WI38 (cell line): ENCODE data around the gene CDH23.
"Not testable (repeated sequence)": the region's sequence is repeated elsewhere in the genome, so short reads cannot be mapped to it uniquely, and the experiment has no call there.

Experiments
- H3K4me3 ChIP-seq: 2 replicates; pipeline ENCODE4 v1.5.1; 2011; ENCODE audit warnings: low read depth, mild to moderate bottlenecking, control low read depth, low read length
- TF ChIP-seq, protein P1 (sequence below): IDR thresholded peaks from 2 replicates; pipeline ENCODE4 v1.5.1; 2012; ENCODE audit warnings: low read depth, mild to moderate bottlenecking, control low read depth, low read length

Gene CDH23

DNA sequence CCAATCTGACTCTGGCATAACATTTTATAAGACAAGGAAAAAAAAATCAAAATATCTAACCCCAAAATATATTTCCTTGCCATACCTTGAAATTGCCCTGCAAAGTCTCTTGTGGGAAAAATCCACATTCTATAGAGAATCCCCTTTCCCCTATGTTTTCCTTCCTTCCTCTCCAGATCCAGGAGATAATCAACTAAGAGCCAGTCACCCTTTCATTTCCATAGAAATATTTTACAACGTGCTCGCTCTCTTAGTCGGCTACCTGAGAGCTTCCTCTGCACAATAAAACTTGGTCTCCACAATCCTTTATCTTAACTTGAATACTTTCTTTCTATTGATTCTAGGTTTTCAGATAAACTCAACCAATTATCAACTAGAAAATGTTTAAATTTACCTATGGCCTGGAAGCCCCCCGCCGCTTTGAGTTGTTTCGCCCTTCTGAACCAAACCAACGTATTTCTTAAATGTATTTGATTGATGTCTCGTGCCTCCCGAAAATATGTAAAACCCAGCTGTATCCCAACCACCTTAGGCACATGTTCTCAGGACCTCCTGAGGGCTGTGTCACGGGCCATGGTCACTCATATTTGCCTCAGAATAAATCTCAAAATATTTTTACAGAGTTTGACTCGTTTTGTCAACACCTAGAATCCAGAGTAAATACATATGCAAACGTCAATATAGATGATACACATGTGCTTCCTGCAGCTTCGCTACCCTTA is 453.5 kb downstream of the CDH23 start:
- TF ChIP-seq, protein P1, sequence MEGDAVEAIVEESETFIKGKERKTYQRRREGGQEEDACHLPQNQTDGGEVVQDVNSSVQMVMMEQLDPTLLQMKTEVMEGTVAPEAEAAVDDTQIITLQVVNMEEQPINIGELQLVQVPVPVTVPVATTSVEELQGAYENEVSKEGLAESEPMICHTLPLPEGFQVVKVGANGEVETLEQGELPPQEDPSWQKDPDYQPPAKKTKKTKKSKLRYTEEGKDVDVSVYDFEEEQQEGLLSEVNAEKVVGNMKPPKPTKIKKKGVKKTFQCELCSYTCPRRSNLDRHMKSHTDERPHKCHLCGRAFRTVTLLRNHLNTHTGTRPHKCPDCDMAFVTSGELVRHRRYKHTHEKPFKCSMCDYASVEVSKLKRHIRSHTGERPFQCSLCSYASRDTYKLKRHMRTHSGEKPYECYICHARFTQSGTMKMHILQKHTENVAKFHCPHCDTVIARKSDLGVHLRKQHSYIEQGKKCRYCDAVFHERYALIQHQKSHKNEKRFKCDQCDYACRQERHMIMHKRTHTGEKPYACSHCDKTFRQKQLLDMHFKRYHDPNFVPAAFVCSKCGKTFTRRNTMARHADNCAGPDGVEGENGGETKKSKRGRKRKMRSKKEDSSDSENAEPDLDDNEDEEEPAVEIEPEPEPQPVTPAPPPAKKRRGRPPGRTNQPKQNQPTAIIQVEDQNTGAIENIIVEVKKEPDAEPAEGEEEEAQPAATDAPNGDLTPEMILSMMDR = no peak

DNA sequence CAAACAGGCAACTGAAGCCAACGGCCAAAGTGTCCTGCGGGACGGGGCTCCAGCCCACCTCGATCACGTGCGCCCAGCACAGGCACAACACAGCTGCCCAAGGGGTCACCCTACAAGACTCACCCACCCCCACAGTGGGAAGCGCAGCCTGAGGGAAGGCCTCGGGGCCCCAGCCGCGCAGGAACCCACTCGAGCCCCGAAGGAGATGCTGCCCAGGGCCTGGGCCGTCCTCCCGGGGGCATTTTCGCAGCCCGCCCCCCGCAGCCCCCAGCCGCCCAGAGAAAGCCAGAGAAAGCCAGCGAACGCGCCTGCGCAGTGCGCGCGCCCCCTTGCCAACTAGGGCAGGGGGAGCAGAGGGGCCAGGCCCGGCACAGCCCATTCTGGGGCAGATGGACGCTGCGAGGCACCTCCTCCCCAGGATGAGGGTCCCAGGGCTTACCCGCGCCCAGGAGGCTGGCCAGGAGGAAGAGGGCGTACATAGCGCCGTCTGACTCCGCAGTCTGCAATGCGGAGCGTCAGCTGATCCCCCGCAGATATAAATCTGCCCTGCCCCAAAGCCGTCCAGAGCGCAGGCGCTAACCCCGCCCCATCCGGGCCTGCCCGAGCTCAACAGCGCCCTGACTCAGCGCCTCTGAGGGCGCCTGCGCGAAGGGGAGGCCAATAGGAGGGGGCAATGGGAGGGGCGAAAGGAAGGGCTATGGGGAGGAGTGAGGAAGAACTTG is 454.2 kb downstream of the CDH23 start, which contains the start of gene PSAP:
Gene PSAP (minus strand): TSS at position 509 of the 722 bp plus-strand sequence. CDS start 30 bp downstream, at position 479.
- H3K4me3 ChIP-seq = peak within 1 kb of the TSS; percentile 98
- TF ChIP-seq, protein P1 = no peak

More for the DNA sequence above, 453.5 kb downstream of the CDH23 start:
- H3K4me3 ChIP-seq = peak overlapping the region; percentile 98

DNA sequence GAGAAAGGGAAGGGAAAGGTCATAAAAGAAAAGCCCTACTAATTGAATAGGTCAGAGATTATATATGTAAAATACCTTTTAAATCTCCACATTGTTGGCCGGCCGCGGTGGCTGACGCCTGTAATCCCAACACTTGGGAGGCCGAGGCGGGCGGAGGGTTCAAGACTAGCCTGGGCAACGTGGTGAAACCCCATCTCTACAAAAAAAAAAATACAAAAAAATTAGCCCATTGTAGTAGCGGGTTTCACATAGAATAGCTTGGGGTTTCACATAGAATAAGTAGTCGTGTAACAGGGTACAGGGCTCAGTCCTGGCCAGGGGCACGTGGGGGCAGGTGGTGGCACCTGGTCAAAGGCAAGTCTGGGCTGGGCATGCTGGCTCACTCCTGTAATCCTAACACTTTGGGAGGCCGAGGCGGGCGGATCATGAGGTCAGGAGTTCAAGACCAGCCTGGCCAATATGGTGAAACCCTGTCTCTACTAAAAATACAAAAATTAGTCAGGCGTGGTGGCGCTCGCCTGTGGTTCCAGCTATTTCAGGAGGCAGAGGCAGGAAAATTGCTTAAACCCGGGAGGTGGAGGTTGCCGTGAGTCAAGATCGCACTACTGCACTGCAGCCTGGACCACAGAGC is 454.9 kb downstream of the CDH23 start:
- H3K4me3 ChIP-seq = not testable (repeated sequence)

DNA sequence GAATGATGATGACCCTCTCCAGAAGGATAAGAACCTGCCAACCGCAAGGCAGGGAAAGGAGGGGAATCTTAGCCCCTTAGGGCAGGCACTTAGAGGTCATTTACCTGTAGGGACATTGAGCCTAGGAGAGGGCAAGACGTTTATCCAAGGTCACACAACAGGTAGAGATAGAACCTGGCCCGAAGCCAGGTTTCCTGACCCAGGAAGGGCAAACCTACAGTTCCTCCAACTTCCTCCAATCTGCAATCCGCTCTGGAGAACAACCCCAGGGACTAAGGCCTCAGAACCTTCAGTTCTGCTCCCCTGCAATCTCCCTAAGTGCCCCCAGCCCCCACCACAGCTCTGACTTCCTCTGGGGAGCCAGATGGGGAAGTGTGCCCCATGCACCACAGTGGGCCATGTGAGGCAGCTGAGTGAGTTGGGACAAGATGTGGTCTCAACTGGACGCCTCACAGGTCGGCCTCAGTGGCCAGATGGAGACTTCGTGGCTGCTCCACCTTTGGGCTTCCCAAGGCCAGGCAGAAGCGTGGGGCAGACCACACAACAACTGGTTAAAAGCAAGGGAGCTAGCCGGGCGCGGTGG is 455.7 kb downstream of the CDH23 start:
- H3K4me3 ChIP-seq = no peak overlapping the region
- TF ChIP-seq, protein P1 = no peak

DNA sequence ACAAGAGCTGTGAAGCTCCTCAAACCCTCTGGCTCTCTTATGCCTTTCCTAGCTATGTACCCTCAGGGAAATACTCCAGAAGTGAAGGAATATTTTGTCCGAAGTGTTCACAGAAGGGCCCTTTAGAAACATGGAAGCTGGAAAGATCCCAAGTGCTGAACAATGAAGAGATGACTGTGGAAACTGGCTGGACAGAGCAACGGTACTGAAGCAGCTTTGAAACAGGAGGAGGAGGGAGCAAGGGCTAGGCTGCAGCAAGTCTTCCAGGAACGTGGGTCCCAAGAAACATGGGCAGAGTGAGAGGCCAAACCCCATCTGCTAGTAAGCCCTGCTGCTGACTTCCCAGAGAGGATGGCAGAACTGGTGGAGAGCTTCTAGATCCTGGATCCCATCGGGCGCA is 457.3 kb downstream of the CDH23 start:
- TF ChIP-seq, protein P1 = no peak
- no peak overlapping the region for H3K4me3 ChIP-seq

DNA sequence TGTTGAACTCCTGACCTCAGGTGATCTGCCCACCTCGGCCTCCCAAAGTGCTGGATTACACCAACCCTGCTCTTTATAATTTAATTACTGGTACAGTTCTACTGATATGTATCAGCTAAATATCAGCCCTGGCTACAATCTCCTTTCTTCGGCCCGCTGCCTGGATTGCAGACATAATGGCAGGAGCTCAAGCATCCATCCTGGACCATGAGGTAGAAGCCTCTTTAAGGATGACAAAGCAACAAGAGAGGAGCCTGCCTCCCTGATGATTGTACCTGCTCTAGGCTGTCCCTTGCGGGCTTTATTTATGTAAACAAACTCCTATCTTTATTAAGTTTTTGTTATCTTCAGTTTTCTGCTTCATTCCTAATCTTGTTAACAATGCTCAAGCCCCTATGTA is 459.9 kb downstream of the CDH23 start:
- TF ChIP-seq, protein P1 = no peak
- no peak overlapping the region for H3K4me3 ChIP-seq
